WERI-Rb-1 (cell line): ENCODE measurements around the gene CFAP410.
"Not testable (repeated sequence)": the region's sequence is repeated elsewhere in the genome, so short reads cannot be mapped to it uniquely, and the experiment has no call there.

Experiments
- DNase-seq: peaks from one replicate; pipeline ENCODE4 v3.0.0-alpha.2; 2020
- H3K27ac ChIP-seq: fragments of 250-450 bp; sonication (Bioruptor Pico); 2 replicates; pipeline ENCODE4 v1.5.1; 2020; ENCODE audit warnings: mild to moderate bottlenecking, moderate library complexity
- H3K27me3 ChIP-seq: fragments of 250-450 bp; sonication (Bioruptor Pico); 2 replicates; pipeline ENCODE4 v1.5.1; 2021; ENCODE audit warnings: mild to moderate bottlenecking, low read depth, moderate library complexity; ENCODE audit not compliant: insufficient read depth, severe bottlenecking
- H3K36me3 ChIP-seq: fragments of 250-450 bp; sonication (Bioruptor Pico); 2 replicates; pipeline ENCODE4 v1.5.1; 2020; ENCODE audit warnings: mild to moderate bottlenecking, moderate library complexity
- H3K4me3 ChIP-seq: 2 replicates; pipeline ENCODE4 v1.5.1; 2011; ENCODE audit warnings: low read depth, mild to moderate bottlenecking, control low read depth, low read length
- H3K9me3 ChIP-seq: fragments of 250-450 bp; sonication (Bioruptor Pico); 2 replicates; pipeline ENCODE4 v1.5.1; 2021; ENCODE audit warnings: mild to moderate bottlenecking, moderate library complexity; ENCODE audit not compliant: severe bottlenecking
- CTCF ChIP-seq: IDR thresholded peaks from 2 replicates; pipeline ENCODE4 v1.5.1; 2011; ENCODE audit warnings: low read depth, mild to moderate bottlenecking, control low read depth, inconsistent platforms, low read length

CFAP410 gene

GRCh38 chr21:44345495-44345894, 6.3 kb upstream of the CFAP410 start:
- H3K27me3 ChIP-seq: no peaks in the 10 kb centered on the region
- DNase-seq: peak; percentile 68
- peak overlapping the region; percentile 19 for H3K27ac ChIP-seq
- no peaks in the 10 kb centered on the region for H3K36me3 ChIP-seq
- H3K9me3 ChIP-seq: no peaks in the 10 kb centered on the region
- no peak overlapping the region for H3K4me3 ChIP-seq
- no peak for TF ChIP-seq CTCF

DNA sequence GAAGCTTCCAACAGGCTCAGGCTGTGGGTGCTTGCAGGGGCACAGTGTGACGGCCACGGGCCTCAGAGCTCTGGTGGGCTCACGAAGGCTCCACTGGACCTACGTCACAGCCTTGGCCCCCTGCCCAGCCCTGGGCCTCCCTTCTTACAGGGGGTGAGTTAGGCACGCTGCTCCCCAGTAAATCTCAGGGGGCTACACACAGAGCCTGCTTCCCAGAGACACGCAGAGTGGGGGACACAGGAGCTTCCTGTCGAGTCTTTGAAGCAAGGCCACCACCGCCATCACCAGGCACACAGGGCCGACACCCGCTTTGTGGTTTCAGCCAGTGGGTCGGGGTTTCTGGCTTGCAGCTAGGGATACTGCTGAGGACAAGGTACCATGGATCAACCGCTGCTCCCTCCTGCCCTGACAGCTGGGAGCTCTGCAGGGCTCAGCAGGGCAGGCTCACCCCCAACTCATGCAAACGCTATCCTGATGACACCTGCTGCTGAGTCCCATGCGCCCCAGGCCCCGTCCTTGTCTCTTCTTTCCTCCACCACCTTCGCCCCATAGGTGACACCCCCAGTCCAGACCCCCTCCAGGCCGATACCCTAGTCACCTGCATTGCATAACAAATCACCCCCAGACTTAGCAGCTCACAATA, 5.5 kb upstream of the CFAP410 start:
- Histone ChIP-seq H3K27ac (no peak overlapping the region; the same call in 1 of the 2 replicates), H3K36me3 (no peaks in the 10 kb centered on the region), H3K9me3 (no peaks in the 10 kb centered on the region), H3K27me3 (no peaks in the 10 kb centered on the region), H3K4me3 (no peak overlapping the region)
- TF ChIP-seq CTCF: no peak
- DNase-seq: no peak

DNA sequence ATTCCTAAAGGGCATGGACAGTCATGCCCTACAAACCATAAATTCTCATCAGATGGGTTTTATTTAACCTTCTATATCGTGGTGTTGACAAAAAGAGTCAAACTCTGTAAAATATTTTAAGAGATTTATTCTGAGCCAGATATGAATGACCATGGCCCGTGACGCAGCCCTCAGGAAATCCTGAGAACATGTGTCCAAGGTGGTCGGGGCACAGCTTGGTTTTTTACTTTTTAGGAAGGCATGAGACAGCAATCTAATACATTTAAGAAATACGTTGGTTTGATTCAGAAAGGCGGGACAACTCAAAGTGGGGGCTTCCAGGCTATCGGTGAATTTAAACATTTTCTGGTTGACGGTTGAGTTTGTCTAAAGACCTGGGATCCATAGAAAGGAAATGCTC, 3.8 kb upstream of the CFAP410 start:
- H3K4me3 ChIP-seq, H3K27ac ChIP-seq, H3K9me3 ChIP-seq, H3K27me3 ChIP-seq, H3K36me3 ChIP-seq, DNase-seq: not testable (repeated sequence)

DNA sequence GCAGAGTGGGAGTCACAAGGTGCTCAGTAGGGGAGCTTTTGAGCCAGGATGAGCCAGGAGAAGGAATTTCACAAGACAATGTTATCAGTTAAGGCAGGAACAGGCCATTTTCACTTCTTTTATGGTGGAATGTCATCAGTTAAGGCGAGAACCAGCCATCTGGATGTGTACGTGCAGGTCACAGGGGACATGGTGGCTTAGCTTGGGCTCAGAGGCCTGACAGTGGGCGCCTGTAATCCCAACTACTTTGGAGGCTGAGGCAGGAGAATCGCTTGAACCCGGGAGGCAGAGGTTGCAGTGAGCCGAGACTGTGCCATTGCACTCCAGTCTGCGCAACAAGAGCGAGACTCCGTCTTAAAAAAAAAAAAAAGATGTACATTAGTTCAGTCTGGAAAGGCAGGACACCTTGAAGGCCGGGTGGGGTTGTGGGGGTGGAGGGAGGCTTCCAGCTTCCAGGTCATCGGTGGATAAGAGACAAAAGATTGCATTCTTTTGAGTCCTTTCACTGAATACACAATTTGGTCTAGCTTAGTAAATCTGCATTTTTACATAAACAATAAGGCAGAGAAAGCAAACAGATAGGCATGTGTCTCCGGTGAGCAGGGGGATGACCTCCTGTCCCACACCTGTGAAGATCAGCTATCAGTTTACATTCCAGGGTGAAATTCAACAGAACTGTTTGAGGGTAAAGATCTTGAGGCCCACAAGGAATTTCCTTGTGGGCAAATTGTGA, 2.7 kb upstream of the CFAP410 start:
- not testable (repeated sequence) for DNase-seq, H3K27ac ChIP-seq, H3K4me3 ChIP-seq

GRCh38 chr21:44337941-44338895, 972 bp downstream of the CFAP410 start:
- H3K4me3 ChIP-seq: peak overlapping the region; percentile 45
- peaks cover 9% of the 10 kb centered on the region for H3K36me3 ChIP-seq
- DNase-seq: peak; percentile 82
- H3K9me3 ChIP-seq: no peaks in the 10 kb centered on the region
- TF ChIP-seq CTCF: peak; percentile 70
- no peaks in the 10 kb centered on the region for H3K27me3 ChIP-seq
- H3K27ac ChIP-seq: peak overlapping the region; percentile 45

More for the DNA sequence above, 2.7 kb upstream of the CFAP410 start:
- not testable (repeated sequence) for H3K9me3 ChIP-seq, H3K27me3 ChIP-seq, H3K36me3 ChIP-seq

DNA sequence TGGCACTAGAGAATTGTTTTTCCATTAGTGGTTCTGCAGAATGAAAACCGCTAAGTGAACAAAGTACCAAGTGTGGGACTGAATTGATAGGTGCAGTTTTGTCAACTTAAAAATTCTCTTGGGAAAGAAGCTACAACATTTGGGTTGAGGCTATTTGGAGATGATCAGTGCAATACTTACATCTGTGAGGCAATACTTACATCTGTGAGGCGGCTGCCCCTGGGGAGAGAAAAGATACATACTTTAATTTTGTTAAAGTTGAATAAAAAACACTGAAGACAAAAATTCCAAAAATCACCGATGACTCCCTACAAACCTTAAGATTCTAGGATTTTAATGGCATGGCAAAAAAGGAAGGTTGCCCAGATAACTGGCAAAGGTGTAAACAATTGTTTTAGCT, 1.7 kb downstream of the CFAP410 start:
- Histone ChIP-seq H3K27ac (no peak overlapping the region), H3K36me3 (peaks cover 9% of the 10 kb centered on the region), H3K27me3 (no peaks in the 10 kb centered on the region), H3K9me3 (no peaks in the 10 kb centered on the region), H3K4me3 (no peak overlapping the region)
- DNase-seq: no peak
- no peak for TF ChIP-seq CTCF
